GM21825 (cell line): ENCODE data around the gene MPZL1.
"Not testable (repeated sequence)": the region's sequence is repeated elsewhere in the genome, so short reads cannot be mapped to it uniquely, and the experiment has no call there.

Experiments used
- ATAC-seq: cut with Tn5 transposase; IDR thresholded peaks from one replicate; pipeline ENCODE4 v1.9.1; 2021; ENCODE audit warnings: mild to moderate bottlenecking, moderate library complexity; ENCODE audit not compliant: unreplicated experiment

Gene MPZL1

DNA sequence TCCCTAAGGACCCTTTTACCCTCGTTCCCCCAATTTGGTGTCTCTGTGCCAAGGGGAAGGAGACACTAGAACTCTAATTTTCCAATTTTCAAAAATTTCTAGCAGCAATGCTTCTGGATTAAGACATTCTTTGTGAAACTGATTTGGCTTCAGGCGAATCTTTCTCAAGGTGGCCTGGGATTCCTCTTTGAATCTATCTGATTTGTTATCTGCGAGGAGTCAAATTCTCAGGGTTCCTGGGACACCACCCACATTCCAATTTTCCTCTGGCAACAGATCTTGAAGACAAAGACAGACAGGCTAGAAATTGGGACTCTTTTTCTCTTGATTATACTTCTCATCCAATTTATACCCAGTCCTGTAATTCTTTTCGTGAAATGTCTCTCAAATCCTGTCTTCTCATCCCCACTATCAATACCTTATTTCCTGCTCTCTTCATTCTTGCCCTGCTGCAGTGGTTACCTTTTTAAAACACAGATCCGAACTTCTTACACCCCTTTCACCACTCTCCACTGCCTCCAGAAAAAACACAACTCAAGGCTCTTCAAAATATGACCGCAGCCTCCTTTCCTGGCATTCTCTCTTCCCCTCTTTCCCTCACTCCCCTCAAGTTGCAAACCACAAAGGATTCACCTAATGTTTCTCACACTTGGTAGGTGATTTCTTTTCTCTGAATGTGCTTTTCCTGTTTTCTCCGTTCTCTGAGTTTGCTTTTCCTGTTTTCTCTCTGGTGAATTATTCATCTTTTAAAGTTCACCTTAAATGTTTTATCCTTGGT is 2.7 kb upstream of the MPZL1 start:
- no peak for ATAC-seq

DNA sequence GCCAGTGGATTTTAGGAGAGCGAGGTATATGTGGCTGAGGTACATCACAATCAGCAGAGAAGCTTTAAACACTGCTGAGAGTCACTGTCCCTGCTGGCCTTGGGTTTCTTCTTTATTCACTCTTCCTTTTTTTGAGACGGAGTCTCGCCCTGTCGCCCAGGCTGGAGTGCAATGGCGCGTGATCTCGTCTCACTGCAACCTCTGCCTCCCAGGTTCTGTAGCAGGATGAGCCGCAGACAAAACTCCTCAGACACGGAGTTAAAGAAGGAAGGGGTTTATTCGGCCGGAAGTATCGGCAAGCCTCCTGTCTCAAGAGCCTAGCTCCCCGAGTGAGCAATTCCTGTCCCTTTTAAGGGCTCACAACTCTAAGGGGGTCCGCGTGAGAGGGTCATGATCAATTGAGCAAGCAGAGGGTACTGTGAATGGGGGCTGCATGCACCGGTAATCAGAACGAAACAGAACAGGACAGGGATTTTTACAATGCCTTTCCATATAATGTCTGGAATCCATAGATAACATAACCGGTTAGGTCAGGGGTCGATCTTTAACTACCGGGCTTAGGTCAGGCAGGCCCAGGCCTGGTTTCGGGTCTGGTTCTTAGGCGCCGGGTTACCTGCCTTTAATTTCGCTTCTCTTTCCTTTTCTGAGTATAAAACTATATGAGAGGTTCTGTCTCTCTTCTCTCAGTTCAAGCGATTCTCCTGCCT is 1.9 kb upstream of the MPZL1 start:
- ATAC-seq = not testable (repeated sequence)

DNA sequence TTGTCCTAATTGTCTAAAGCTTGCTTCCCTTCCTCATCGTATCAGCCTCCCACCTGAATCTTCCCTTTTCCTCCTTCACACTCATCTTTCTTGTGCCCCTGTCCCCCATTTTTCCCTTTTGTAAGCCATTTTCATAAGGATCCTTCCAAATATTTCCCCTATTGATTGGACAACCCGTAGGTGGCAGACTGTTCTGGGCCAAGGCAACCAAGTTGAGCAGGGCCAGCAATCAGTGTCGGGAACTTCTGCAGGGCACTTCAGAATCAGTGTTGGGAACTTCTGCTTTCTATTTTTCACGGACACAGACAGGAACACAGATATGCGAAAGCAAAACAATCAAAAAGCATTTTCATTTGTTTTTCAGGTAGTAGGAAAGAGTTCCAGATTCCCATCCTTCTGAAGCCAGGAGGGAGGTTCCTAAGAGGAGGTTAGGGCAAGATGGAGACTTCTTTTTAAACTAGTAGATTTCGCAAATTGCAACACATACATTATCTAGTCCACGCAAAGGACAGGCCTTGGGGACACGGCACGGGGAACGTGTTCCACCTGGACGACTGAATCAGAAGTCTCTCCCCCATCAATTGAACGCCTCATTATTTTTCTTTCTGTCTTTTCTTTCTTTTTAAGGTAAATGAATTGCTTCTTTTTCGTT is 691 bp upstream of the MPZL1 start:
- ATAC-seq = no peak

DNA sequence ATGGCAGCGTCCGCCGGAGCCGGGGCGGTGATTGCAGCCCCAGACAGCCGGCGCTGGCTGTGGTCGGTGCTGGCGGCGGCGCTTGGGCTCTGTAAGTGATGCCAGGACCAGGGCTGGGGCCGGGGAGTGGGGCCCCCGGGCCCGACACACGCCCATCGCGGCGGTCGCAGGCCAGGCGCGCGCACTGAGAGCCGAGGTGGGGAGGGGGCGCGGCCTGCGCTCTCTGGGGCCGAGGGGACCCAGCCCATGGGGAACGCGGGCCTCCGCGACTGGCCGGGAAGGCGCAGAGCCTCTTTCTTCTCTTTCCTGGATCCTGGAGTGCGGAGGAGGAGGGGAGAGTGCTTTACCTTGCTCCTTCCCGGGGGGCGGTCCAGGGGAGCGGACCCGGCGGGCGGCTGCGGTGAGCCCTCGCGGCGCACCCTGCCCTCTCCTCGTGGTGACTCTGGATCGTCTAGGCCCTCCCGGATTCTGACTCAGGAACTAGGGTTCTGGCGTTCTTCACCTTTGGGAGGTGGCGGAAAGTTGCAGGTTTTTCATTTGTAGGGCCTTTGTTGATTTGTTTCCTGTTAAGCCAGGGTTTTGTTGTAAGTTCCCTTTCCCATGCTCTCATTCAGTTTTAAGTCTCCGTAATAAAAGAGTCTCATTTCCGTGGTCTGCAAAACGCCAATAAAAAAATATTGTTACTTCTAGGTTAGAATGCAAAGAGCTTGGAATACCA is 529 bp downstream of the MPZL1 start:
- ATAC-seq = peak; percentile 19

GRCh38 chr1:167722870-167723251 is 1.1 kb downstream of the MPZL1 start:
- no peak for ATAC-seq

DNA sequence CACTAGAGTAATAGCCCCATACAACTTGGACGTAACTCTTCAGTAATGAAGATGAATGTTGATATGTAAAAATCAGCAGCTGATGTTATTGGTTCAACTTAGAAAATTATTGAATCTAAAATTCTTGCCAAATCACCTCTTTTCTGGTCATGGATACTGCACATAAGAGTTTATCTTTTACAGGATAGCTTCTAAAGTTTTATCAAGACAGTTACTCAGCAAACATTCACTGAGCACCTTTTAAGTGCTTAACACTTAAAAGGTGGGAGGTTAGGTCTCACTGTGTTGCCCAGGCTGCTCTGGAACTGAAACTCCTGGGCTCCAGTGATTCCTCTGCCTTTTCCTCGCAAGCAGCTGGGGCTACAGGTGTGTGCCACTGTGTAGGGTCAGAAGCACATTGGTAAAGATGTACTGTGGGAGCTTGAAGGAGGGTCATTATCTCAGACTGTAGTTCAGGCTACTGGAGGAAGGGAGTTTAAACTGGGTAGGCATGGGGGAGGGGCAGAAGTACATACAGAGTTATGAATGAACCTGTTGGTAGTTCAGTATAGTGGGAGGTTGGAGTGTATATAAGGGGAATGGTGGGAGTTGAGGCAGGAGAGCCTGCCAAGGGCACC is 2.0 kb downstream of the MPZL1 start:
- no peak for ATAC-seq

DNA sequence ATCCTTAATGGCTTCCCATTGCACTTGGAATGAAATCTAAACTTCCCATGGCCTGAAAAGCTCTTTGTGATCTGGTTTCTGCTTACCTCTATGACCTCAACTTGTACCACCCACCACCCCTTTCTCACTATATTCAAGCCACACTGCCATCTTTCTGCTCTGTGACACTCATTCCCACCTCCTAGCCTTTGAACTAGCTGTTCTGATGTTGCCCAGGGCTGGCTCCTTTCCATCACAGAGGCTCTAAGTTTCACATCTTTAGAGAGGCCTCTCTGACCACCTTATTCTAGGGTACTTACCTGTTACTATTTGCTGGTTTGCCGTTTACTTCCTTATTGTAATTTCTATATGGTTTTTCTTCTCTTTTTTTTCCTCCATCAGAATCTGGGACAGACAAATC is 4.2 kb downstream of the MPZL1 start:
- ATAC-seq = no peak

- ATAC-seq = no peak
Observed at GRCh38 chr1:167728818-167729410, 7.1 kb downstream of the MPZL1 start.

- no peak for ATAC-seq
Observed at GRCh38 chr1:167734227-167734626, 12.4 kb downstream of the MPZL1 start.

DNA sequence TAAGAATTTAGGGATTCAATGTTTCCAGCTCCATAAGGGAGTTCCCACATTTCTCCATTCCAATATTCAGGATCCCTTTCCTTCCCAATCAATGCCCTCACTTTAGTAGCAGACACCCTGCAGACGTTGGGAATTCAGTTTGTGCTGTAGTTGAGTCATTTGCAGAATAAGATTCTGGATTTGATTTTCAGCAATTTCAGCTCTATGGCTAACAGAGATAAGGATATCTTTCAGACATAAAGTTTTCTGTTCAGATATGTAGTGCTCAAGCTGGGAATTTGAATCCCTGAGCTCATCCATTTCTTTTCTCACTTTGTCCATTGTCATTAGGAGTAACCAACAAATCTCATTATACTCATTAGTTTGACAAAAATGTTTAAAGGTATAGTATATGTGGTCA is 13.1 kb downstream of the MPZL1 start:
- no peak for ATAC-seq

DNA sequence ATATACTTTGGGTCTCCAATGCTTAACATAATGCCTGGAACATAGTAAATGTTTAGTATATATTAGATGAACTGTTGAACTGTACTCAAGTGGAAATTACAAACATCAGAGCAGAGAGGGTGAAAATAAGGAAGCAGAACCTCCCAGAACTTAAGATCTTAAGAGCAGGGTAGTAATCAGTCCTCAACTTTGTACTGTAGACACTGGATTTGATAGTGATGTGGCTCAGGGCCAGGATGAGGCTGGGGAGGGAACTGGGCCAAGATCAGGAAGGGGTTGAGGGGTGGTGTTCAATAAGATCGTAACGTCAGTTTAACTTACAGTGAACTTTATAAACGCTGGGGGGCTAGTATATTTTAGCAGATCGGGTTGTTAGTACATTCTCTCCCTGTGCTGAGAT is 15.4 kb downstream of the MPZL1 start:
- ATAC-seq = no peak

DNA sequence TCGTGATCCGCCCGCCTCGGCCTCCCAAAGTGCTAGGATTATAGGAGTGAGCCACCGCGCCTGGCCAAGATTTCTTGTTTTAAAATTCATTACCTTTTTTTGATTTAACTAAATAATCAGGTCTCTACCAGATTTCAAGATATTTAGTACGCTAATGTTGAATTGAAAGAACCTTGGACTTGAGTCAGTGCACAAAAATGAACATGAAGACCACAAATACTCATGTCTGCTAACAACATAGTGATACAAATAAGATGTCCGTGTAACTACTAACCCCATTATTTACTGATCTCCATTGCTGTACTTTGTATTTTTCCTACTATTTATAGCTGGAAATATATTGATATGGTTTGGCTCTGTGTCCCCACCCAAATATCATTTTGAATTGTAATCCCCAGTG is 16.4 kb downstream of the MPZL1 start:
- ATAC-seq = no peak

DNA sequence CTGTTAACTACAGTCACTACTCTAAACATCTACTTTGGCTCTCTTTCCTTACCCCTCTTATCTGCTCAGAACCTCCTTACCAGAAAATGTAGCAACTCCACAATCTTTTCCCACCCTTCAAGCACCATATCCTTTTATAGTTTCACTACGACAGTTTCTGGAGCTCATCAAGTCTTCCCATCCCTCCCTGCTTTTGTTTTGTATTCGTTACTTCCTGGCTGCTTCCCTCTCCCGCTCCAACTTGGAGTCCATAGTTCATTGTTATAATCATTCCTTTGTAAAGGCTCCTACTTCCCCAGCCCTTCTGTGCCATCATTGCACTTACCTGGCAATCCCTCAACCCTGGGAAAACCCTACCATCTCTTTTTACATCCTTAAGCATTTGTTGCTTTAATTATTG is 18.0 kb downstream of the MPZL1 start:
- ATAC-seq = no peak

GRCh38 chr1:167741103-167741502 is 19.3 kb downstream of the MPZL1 start:
- not testable (repeated sequence) for ATAC-seq

DNA sequence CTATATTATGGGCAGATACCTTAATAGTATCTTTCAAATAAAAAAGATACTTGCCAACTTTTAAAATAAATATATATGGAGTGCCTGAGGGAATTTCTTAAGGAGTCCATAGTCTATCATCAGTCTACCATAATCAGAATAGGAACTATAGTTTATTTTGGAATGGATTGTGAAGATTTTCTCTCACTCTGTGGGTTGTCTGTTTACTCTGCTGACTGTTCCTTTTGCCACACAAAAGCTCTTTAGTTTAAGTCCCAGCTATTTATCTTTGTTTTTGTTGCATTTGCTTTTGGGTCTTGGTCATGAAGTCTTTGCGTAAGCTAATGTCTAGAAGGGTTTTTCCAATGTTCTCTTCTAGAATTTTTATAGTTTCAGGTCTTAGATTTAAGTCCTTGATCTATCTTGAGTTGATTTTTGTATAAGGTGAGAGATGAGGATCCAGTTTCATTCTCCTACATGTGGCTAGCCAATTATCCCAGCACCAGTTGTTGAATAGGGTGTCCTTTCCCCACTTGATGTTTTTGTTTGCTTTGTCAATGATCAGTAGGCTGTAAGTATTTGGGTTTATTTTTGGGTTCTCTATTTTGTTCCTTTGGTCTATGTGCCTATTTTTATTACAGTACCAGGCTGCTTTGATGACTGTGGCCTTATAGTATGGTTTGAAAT is 20.7 kb downstream of the MPZL1 start:
- ATAC-seq = not testable (repeated sequence)

DNA sequence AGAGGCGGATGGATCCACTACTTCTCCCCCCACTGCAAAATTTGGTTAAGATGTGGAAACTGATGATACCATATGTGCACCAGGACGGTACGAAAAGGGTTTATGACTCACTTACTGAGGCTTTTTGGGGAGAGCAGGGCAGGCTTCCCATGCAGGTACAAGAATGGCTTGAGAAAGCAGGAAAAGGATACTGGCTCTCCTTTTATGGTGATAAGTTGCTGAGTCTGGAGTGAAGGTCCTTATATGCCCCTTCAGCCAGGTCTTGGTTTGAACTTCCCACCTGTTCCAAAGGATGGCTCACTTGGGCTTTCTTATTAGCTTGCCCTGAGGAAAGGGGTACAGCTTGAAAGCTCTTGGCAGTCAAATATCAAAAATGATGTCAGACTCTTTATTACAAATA is 23.1 kb downstream of the MPZL1 start:
- no peak for ATAC-seq

- ATAC-seq = no peak
Observed at GRCh38 chr1:167746013-167746672, 24.4 kb downstream of the MPZL1 start.

- ATAC-seq = no peak
Observed at GRCh38 chr1:167746988-167747655, 25.3 kb downstream of the MPZL1 start.

- ATAC-seq = no peak
Observed at GRCh38 chr1:167747988-167748387, 26.2 kb downstream of the MPZL1 start.
